Stomach (tissue), 4 donors: ENCODE measurements around the gene CFAP100.

Experiments
- EP300 ChIP-seq: sonication (generic); formaldehyde crosslinking; IDR thresholded peaks from one replicate; pipeline ENCODE4 v1.6.1; 2017; ENCODE audit warnings: antibody characterized with exemption
- POLR2A ChIP-seq, 4 donors: fragments of 450-650 bp; IDR thresholded peaks; one replicate each; pipeline ENCODE4 v1.6.1; 2016; ENCODE audit warnings: antibody characterized with exemption in 4 of 4, control low read depth in 2 of 4, mild to moderate bottlenecking in 1 of 4, moderate library complexity in 1 of 4
- POLR2AphosphoS5 ChIP-seq, 3 donors: sonication (generic); formaldehyde crosslinking; IDR thresholded peaks; one replicate each; pipeline ENCODE4 v1.6.1; 2016; ENCODE audit warnings: antibody characterized with exemption in 3 of 3
- TF ChIP-seq, protein P1 (sequence below), 7 experiments: fragments of 450-650 bp in 4 of 7; fragments of 200-600 bp in 3 of 7; sonication (generic) in 3 of 7; IDR thresholded peaks; one replicate each; pipeline ENCODE4 v1.5.1; 2016 to 2019; ENCODE audit warnings: antibody characterized with exemption in 7 of 7, control low read depth in 2 of 7, mild to moderate bottlenecking in 1 of 7

DNA sequence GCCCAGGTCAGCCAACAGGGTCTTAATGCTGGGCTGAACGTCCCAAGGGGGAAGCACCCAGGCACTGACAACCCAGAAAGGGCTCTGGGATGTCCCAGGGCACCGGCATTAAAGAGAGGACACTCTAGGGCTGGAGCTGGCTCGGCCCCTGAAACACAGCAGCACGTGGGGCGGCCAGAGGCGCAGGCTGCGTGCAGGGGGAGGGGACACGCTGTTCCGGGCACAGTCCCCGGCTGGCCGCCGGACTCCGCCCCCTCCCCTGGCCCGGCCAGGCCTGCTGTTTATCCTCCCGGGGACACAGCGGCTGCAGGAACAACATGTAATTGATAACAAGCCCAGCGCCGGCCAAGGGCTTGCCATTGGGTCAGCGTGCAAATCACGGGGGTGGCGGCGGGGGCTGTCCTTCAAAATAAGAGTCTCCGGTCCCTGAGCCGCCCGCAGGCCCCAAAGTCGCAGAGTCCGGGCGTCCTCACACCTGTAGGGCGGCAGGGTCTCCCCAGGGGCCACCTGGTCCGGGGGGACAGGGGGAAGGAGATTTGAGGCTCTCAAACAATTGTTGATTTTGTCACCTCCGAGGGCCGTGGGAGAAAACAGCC, 38.8 kb upstream of the CFAP100 start:
- TF ChIP-seq POLR2AphosphoS5 (IDR thresholded peaks at IDR 0.05) = peak; percentile 88 to 99 (median 97)
- TF ChIP-seq, protein P1, sequence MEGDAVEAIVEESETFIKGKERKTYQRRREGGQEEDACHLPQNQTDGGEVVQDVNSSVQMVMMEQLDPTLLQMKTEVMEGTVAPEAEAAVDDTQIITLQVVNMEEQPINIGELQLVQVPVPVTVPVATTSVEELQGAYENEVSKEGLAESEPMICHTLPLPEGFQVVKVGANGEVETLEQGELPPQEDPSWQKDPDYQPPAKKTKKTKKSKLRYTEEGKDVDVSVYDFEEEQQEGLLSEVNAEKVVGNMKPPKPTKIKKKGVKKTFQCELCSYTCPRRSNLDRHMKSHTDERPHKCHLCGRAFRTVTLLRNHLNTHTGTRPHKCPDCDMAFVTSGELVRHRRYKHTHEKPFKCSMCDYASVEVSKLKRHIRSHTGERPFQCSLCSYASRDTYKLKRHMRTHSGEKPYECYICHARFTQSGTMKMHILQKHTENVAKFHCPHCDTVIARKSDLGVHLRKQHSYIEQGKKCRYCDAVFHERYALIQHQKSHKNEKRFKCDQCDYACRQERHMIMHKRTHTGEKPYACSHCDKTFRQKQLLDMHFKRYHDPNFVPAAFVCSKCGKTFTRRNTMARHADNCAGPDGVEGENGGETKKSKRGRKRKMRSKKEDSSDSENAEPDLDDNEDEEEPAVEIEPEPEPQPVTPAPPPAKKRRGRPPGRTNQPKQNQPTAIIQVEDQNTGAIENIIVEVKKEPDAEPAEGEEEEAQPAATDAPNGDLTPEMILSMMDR (IDR thresholded peaks at IDR 0.05) = peak in 1 of 7 experiments; percentile 12
- TF ChIP-seq POLR2A (IDR thresholded peaks at IDR 0.05) = no peak
- peak; percentile 98 for TF ChIP-seq EP300
